ENCODE measurements around the gene THEM4.

Gene THEM4

GRCh38 chr1:151914076-151914475 is 4.8 kb upstream of the THEM4 start:
- TF ChIP-seq SNAI2 (CRISPR knock-in tag; IDR thresholded peaks at IDR 0.05) (no peak), ZNF70 (CRISPR knock-in tag; IDR thresholded peaks at IDR 0.05) (no peak), ESRRG (CRISPR knock-in tag; IDR thresholded peaks at IDR 0.05) (no peak)
- no peak for ATAC-seq

- ATAC-seq, result no peak
- no peak for TF ChIP-seq ARNTL (CRISPR knock-in tag; IDR thresholded peaks at IDR 0.05; ENCODE audit: borderline replicate concordance, low read depth)
- TF ChIP-seq ZNF8 (CRISPR knock-in tag; IDR thresholded peaks at IDR 0.05), result peak; percentile 99
Measured at GRCh38 chr1:151912973-151913372, 3.7 kb upstream of the THEM4 start.

GRCh38 chr1:151908228-151908691 is 1.1 kb downstream of the THEM4 start:
- no peak for ATAC-seq

More at GRCh38 chr1:151908228-151908691, 1.1 kb downstream of the THEM4 start:
- TF ChIP-seq PPARA (CRISPR knock-in tag; IDR thresholded peaks at IDR 0.05; ENCODE audit: borderline replicate concordance), result no peak
- TF ChIP-seq ZNF8 (CRISPR knock-in tag; IDR thresholded peaks at IDR 0.05), result no peak
- no peak for TF ChIP-seq ESRRG (CRISPR knock-in tag; IDR thresholded peaks at IDR 0.05)
- no peak for TF ChIP-seq ARNTL (CRISPR knock-in tag; IDR thresholded peaks at IDR 0.05; ENCODE audit: borderline replicate concordance, low read depth)
- no peak for TF ChIP-seq CREB5 (CRISPR knock-in tag; IDR thresholded peaks at IDR 0.05; ENCODE audit: low read depth)
- no peak for TF ChIP-seq CSDC2 (CRISPR knock-in tag; IDR thresholded peaks at IDR 0.05)
- TF ChIP-seq OSR1 (CRISPR knock-in tag; IDR thresholded peaks at IDR 0.05), result no peak
- no peak for TF ChIP-seq TSHZ2 (CRISPR knock-in tag; IDR thresholded peaks at IDR 0.05)
- no peak for TF ChIP-seq POU6F1 (CRISPR knock-in tag; IDR thresholded peaks at IDR 0.05; ENCODE audit: borderline replicate concordance, low read depth)
- no peak for TF ChIP-seq PATZ1 (CRISPR knock-in tag; IDR thresholded peaks at IDR 0.05; ENCODE audit: borderline replicate concordance)
- TF ChIP-seq ZFP30 (CRISPR knock-in tag; IDR thresholded peaks at IDR 0.05), result no peak
- no peak for TF ChIP-seq TOX (CRISPR knock-in tag; IDR thresholded peaks at IDR 0.05; ENCODE audit: borderline replicate concordance)
- TF ChIP-seq ZFP3 (CRISPR knock-in tag; IDR thresholded peaks at IDR 0.05), result no peak
- no peak for TF ChIP-seq RARB (CRISPR knock-in tag; IDR thresholded peaks at IDR 0.05)
- TF ChIP-seq GLIS3 (CRISPR knock-in tag; IDR thresholded peaks at IDR 0.05), result no peak
- no peak for TF ChIP-seq SNAI2 (CRISPR knock-in tag; IDR thresholded peaks at IDR 0.05)
- no peak for TF ChIP-seq BACH2 (CRISPR knock-in tag; IDR thresholded peaks at IDR 0.05; ENCODE audit: borderline replicate concordance)
- TF ChIP-seq ISL1 (CRISPR knock-in tag; IDR thresholded peaks at IDR 0.05), result no peak
- no peak for TF ChIP-seq ZC3H10 (CRISPR knock-in tag; IDR thresholded peaks at IDR 0.05)
- no peak for TF ChIP-seq ZNF70 (CRISPR knock-in tag; IDR thresholded peaks at IDR 0.05)
